Right atrium auricular region (tissue), 2 donors: ENCODE measurements around the gene DZIP1L. TPM values are rescaled to one million over a fixed set of nuclear protein-coding genes. Genes with fewer than 3 reads are reported as not detected.

ENCODE experiments used
- DNase-seq: peaks from one replicate; pipeline ENCODE4 v3.0.0-alpha.2; 2019; ENCODE audit warnings: low spot score
- H3K27ac ChIP-seq, 2 donors: fragments of 200-600 bp; sonication (generic); 1 replicate in 1 of 2; 2 replicates in 1 of 2; pipeline ENCODE4 v1.5.1; 2016 to 2019
- H3K27me3 ChIP-seq, 2 donors: fragments of 200-600 bp; sonication (generic); one replicate each; pipeline versions ENCODE4 v1.5.1 to v1.6.0; 2017 to 2019
- H3K36me3 ChIP-seq: fragments of 200-600 bp; sonication (generic); one replicate; pipeline ENCODE4 v1.5.1; 2016
- H3K4me1 ChIP-seq, 2 donors: fragments of 200-600 bp; sonication (generic); one replicate each; pipeline versions ENCODE4 v1.5.1 to v1.6.0; 2017 to 2019
- H3K4me3 ChIP-seq, 2 donors: fragments of 200-600 bp; sonication (generic); 1 replicate in 1 of 2; 2 replicates in 1 of 2; pipeline ENCODE4 v1.5.1; 2017 to 2019; ENCODE audit warnings: mild to moderate bottlenecking in 1 of 2, moderate library complexity in 1 of 2
- H3K9me3 ChIP-seq, 2 donors: fragments of 200-600 bp; sonication (generic); one replicate each; pipeline ENCODE4 v1.5.1; 2019
- total RNA-seq, 2 donors: library from RNA; depleted of rRNA; stranded (reverse); fragments of >200 nt; gene quantifications; one replicate each; pipeline ENCODE4 v1.1.0, GENCODE V29; 2016
- TF ChIP-seq, protein P1 (sequence below), 2 donors: fragments of 200-600 bp; sonication (generic); IDR thresholded peaks; one replicate each; pipeline ENCODE4 v1.5.1; 2019; ENCODE audit warnings: antibody characterized with exemption in 2 of 2

DZIP1L gene
- total RNA-seq, 2 donors from 2014 or later, result 4.0 to 4.6 TPM

- DNase-seq, result no peak
- H3K9me3 ChIP-seq, result no peaks in the 10 kb centered on the region
- H3K4me3 ChIP-seq, result no peak overlapping the region
- H3K4me1 ChIP-seq, result peaks cover 0 to 5% of the 10 kb centered on the region in 2 donors
- TF ChIP-seq, protein P1, sequence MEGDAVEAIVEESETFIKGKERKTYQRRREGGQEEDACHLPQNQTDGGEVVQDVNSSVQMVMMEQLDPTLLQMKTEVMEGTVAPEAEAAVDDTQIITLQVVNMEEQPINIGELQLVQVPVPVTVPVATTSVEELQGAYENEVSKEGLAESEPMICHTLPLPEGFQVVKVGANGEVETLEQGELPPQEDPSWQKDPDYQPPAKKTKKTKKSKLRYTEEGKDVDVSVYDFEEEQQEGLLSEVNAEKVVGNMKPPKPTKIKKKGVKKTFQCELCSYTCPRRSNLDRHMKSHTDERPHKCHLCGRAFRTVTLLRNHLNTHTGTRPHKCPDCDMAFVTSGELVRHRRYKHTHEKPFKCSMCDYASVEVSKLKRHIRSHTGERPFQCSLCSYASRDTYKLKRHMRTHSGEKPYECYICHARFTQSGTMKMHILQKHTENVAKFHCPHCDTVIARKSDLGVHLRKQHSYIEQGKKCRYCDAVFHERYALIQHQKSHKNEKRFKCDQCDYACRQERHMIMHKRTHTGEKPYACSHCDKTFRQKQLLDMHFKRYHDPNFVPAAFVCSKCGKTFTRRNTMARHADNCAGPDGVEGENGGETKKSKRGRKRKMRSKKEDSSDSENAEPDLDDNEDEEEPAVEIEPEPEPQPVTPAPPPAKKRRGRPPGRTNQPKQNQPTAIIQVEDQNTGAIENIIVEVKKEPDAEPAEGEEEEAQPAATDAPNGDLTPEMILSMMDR (IDR thresholded peaks at IDR 0.05), result no peak
- no peaks in the 10 kb centered on the region for H3K27me3 ChIP-seq
- no peaks in the 10 kb centered on the region for H3K36me3 ChIP-seq
- H3K27ac ChIP-seq, result no peak overlapping the region
Measured at GRCh38 chr3:138046085-138046484, 69.3 kb downstream of the DZIP1L start.

GRCh38 chr3:138043266-138044029, 72.0 kb downstream of the DZIP1L start:
- no peak for DNase-seq
- Histone ChIP-seq H3K4me3 (no peak overlapping the region), H3K9me3 (no peaks in the 10 kb centered on the region), H3K36me3 (no peaks in the 10 kb centered on the region), H3K4me1 (peaks cover 0 to 5% of the 10 kb centered on the region in 2 donors), H3K27ac (no peak overlapping the region), H3K27me3 (no peaks in the 10 kb centered on the region)
- TF ChIP-seq, protein P1 (IDR thresholded peaks at IDR 0.05), result no peak

DNA sequence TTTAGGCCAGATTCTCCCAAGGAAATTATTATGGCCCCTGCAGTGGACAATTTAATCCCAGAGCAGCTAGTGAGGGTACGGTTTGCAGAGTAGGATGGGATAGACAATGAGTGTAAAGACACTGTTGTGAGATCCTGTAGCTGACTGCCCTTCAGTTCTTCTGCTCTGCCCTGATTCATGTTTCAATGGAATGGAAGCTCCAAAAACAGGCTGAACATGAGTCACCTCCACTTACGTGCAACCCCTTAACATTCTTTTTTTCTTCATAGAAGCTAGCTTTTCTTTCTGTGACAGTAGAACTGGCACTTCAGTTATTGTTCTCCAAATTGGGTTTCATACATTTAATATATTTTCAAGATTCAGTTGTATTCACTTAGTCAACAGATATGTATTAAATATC, 73.4 kb downstream of the DZIP1L start:
- Histone ChIP-seq H3K27ac (no peak overlapping the region), H3K4me3 (no peak overlapping the region), H3K9me3 (no peaks in the 10 kb centered on the region), H3K36me3 (no peaks in the 10 kb centered on the region), H3K27me3 (no peaks in the 10 kb centered on the region), H3K4me1 (peaks cover 0 to 5% of the 10 kb centered on the region in 2 donors)
- TF ChIP-seq, protein P1 (IDR thresholded peaks at IDR 0.05), result no peak
- DNase-seq, result no peak

DNA sequence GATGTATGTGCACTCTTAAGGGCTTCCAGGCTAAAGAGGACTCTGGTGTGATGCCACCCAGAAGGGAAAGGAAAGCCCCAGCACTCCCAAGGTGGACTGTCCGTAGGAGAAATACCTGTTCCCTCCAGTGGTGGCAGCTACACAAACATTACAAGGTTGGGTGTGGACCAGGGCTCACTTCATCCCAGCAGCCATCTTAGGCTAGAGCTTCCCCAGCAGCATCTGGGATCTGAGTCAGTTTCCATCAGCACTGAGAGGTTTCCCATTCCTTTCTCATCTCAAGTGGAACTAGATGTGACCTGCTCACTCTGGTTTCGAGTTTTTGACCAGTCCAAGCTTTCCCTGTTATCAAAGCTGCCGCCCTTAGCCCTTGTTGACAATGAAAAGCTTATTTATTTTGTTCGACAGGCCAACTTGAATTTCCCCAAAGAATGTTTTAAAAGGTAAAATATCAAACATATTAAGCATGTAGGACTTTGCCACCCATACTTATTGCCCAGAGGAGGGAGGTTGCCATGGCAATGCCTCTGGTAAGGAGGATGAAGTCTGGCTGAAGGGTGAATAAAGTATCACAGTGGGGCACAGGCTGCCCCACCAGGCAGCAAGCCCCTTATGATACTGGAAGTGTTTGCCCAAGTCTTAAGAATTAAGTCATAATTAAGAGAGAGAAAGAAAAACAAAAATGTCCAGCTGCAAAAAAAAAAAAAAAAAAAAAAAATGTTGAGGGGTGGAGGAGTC, 76.5 kb downstream of the DZIP1L start:
- no peak for DNase-seq
- Histone ChIP-seq H3K27me3 (no peaks in the 10 kb centered on the region), H3K36me3 (no peaks in the 10 kb centered on the region), H3K27ac (no peak overlapping the region), H3K4me3 (no peak overlapping the region), H3K4me1 (no peaks in the 10 kb centered on the region), H3K9me3 (no peaks in the 10 kb centered on the region)
- TF ChIP-seq, protein P1 (IDR thresholded peaks at IDR 0.05), result no peak

GRCh38 chr3:138036572-138036971, 78.8 kb downstream of the DZIP1L start:
- no peak for DNase-seq
- Histone ChIP-seq H3K27ac (no peak overlapping the region), H3K9me3 (no peaks in the 10 kb centered on the region), H3K4me3 (no peak overlapping the region), H3K36me3 (no peaks in the 10 kb centered on the region), H3K4me1 (no peaks in the 10 kb centered on the region), H3K27me3 (no peaks in the 10 kb centered on the region)
- TF ChIP-seq, protein P1 (IDR thresholded peaks at IDR 0.05), result no peak
